ENCODE results near the gene USF1. TPM values are rescaled to one million over a fixed set of nuclear protein-coding genes. Genes with fewer than 3 reads are reported as not detected.

The USF1 gene
- total and polyA plus RNA-seq, 9 of the 15 experiments (the other 6 are each of a cell fraction or from before 2014, with no cell fraction given), result 7.4 to 60.2 (median 54.2) TPM

DNA sequence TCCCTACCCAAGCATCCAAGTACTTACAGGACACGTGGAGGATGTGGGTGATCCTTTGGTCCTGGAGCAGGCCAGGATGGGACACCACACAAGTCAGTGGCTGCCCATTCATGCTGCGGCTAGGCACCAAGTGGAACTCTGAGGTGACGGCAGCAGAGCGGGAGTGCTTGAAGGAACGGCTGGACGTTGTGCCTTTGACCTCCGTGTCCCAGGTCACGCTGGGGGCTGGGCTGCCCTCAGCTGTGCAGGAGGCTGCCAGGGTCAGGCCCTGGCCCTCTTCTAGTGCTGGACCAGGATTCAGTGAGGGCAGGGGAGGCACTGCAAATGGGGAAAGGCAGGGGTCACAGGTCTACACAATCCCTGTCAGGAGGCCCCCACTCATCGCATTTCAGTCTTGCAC lies 31.6 kb upstream of the USF1 start:
- WGBS (ENCODE audit: insufficient coverage, low coverage, missing lambda C conversion rate), result 37% methylated on average over 9 of the region's 9 CpGs
- no peak overlapping the region for H3K27ac ChIP-seq (ENCODE audit: extremely low read depth, low read depth, low read length)
- POLR2A ChIA-PET, result no interaction called here
- FAIRE-seq (no peak), ATAC-seq (no peak), DNase-seq (ENCODE audit: extremely low read depth in 1 of 4, low spot score in 3 of 4) (no peak)
- H3K9me3 ChIP-seq (replicated peaks; ENCODE audit: control insufficient read depth, insufficient read depth, low read depth, low read length), result no peaks in the 10 kb centered on the region
- H3K4me1 ChIP-seq (replicated peaks in 1 of 2; ENCODE audit: control insufficient read depth in 2 of 2, insufficient read depth in 2 of 2, low read length in 2 of 2), result peaks cover 5 to 25% of the 10 kb centered on the region in 2 experiments; a peak in 3 of 5 replicates
- in situ Hi-C loops (cut with MboI), result loop anchor here (25.0 kb wide), 1 partner anchor 240 kb away; no protein-coding TSS in a partner anchor
- TF ChIP-seq, protein P1, sequence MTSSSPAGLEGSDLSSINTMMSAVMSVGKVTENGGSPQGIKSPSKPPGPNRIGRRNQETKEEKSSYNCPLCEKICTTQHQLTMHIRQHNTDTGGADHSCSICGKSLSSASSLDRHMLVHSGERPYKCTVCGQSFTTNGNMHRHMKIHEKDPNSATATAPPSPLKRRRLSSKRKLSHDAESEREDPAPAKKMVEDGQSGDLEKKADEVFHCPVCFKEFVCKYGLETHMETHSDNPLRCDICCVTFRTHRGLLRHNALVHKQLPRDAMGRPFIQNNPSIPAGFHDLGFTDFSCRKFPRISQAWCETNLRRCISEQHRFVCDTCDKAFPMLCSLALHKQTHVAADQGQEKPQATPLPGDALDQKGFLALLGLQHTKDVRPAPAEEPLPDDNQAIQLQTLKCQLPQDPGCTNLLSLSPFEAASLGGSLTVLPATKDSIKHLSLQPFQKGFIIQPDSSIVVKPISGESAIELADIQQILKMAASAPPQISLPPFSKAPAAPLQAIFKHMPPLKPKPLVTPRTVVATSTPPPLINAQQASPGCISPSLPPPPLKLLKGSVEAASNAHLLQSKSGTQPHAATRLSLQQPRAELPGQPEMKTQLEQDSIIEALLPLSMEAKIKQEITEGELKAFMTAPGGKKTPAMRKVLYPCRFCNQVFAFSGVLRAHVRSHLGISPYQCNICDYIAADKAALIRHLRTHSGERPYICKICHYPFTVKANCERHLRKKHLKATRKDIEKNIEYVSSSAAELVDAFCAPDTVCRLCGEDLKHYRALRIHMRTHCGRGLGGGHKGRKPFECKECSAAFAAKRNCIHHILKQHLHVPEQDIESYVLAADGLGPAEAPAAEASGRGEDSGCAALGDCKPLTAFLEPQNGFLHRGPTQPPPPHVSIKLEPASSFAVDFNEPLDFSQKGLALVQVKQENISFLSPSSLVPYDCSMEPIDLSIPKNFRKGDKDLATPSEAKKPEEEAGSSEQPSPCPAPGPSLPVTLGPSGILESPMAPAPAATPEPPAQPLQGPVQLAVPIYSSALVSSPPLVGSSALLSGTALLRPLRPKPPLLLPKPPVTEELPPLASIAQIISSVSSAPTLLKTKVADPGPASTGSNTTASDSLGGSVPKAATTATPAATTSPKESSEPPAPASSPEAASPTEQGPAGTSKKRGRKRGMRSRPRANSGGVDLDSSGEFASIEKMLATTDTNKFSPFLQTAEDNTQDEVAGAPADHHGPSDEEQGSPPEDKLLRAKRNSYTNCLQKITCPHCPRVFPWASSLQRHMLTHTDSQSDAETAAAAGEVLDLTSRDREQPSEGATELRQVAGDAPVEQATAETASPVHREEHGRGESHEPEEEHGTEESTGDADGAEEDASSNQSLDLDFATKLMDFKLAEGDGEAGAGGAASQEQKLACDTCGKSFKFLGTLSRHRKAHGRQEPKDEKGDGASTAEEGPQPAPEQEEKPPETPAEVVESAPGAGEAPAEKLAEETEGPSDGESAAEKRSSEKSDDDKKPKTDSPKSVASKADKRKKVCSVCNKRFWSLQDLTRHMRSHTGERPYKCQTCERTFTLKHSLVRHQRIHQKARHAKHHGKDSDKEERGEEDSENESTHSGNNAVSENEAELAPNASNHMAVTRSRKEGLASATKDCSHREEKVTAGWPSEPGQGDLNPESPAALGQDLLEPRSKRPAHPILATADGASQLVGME (CRISPR knock-in tag; IDR thresholded peaks at IDR 0.05), result no peak
- CTCF ChIA-PET (ENCODE audit: low intra/inter-chr PET ratio), result no interaction called here
- no peak overlapping the region for H2AFZ ChIP-seq (ENCODE audit: low read depth, low read length)
- peak overlapping the region in 1 of 2 experiments; percentile 79; a peak in 2 of 4 replicates for H3K9ac ChIP-seq (ENCODE audit: insufficient read depth in 1 of 2, low read depth in 2 of 2, low read length in 2 of 2)
- no peaks in the 10 kb centered on the region for H3K9me1 ChIP-seq (ENCODE audit: control insufficient read depth, insufficient read depth, low read length)
- H3K4me3 ChIP-seq, result no peak overlapping the region
- H3K36me3 ChIP-seq (ENCODE audit: control insufficient read depth, insufficient read depth, low read length), result no peaks in the 10 kb centered on the region
- intact Hi-C loops (cut with micrococcal nuclease), result loop anchor here (10.0 kb wide), 1 partner anchor 57 kb away; the partner anchor contains the start of gene DEDD
- no peak overlapping the region for H3K4me2 ChIP-seq (ENCODE audit: insufficient read depth, low read length)
- no TSS peak for BruUV-seq (replicated peaks)
- H3K27me3 ChIP-seq (ENCODE audit: control insufficient read depth in 2 of 2, insufficient read depth in 2 of 2, low read length in 2 of 2), result no peaks in the 10 kb centered on the region
- H4K20me1 ChIP-seq (replicated peaks; ENCODE audit: control insufficient read depth, insufficient read depth, low read length), result no peaks in the 10 kb centered on the region
- no peaks in the 10 kb centered on the region for H3K79me2 ChIP-seq (ENCODE audit: control insufficient read depth, insufficient read depth, low read length)
